ENCODE data around the gene POLR3GL. TPM values are rescaled to one million over a fixed set of nuclear protein-coding genes. Genes with fewer than 3 reads are reported as not detected.

The POLR3GL gene
- total RNA-seq, 1 donor from 2014 or later: 12.0 TPM

- Histone ChIP-seq H3F3A (ENCODE audit: low read depth) (peaks cover 8% of the 10 kb centered on the region), H3K36me3 (peaks cover 7% of the 10 kb centered on the region), H4K20me1 (ENCODE audit: low read depth) (peaks cover 17% of the 10 kb centered on the region), H3K27me3 (peaks cover 19% of the 10 kb centered on the region), H3K27ac (no peak overlapping the region), H3K79me2 (ENCODE audit: low read depth) (peaks cover 19% of the 10 kb centered on the region), H3K4me3 (no peak overlapping the region), H3K9ac (no peak overlapping the region), H2AFZ (replicated peaks) (peak overlapping the region; percentile 88), H3K9me3 (ENCODE audit: low read depth) (no peaks in the 10 kb centered on the region), H3K4me2 (peak overlapping the region; percentile 7), H3K4me1 (peaks cover 28% of the 10 kb centered on the region)
- Mint-ChIP-seq H3K27me3 (ENCODE audit: insufficient read depth, low read depth) (peaks cover 8% of the 10 kb centered on the region), H3K9me3 (peaks cover 2% of the 10 kb centered on the region), H3K4me1 (peaks cover 42% of the 10 kb centered on the region), H3K36me3 (peaks cover 18% of the 10 kb centered on the region), H3K27ac (peak overlapping the region; percentile 91), H3K4me3 (peak overlapping the region; percentile 25)
- DNase-seq (ENCODE audit: low spot score): no peak
- TF ChIP-seq, protein P1, sequence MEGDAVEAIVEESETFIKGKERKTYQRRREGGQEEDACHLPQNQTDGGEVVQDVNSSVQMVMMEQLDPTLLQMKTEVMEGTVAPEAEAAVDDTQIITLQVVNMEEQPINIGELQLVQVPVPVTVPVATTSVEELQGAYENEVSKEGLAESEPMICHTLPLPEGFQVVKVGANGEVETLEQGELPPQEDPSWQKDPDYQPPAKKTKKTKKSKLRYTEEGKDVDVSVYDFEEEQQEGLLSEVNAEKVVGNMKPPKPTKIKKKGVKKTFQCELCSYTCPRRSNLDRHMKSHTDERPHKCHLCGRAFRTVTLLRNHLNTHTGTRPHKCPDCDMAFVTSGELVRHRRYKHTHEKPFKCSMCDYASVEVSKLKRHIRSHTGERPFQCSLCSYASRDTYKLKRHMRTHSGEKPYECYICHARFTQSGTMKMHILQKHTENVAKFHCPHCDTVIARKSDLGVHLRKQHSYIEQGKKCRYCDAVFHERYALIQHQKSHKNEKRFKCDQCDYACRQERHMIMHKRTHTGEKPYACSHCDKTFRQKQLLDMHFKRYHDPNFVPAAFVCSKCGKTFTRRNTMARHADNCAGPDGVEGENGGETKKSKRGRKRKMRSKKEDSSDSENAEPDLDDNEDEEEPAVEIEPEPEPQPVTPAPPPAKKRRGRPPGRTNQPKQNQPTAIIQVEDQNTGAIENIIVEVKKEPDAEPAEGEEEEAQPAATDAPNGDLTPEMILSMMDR (IDR thresholded peaks at IDR 0.05): no peak
- TF ChIP-seq EZH2phosphoT487 (IDR thresholded peaks at IDR 0.05) (no peak), EZH2 (IDR thresholded peaks at IDR 0.05) (no peak)
These were observed 35.0 kb downstream of the POLR3GL start for GRCh38 chr1:145999321-146000024.

GRCh38 chr1:146001709-146002108, 37.2 kb downstream of the POLR3GL start:
- H3K27me3 ChIP-seq: peaks cover 6% of the 10 kb centered on the region
- no peak overlapping the region for H3K27ac Mint-ChIP-seq
- H3K9me3 ChIP-seq (ENCODE audit: low read depth): no peaks in the 10 kb centered on the region
- H3K4me3 Mint-ChIP-seq: no peak overlapping the region
- no peaks in the 10 kb centered on the region for H3K79me2 ChIP-seq (ENCODE audit: low read depth)
- no peak overlapping the region for H3K4me3 ChIP-seq
- TF ChIP-seq, protein P1 (IDR thresholded peaks at IDR 0.05): no peak
- no peak for TF ChIP-seq EZH2phosphoT487 (IDR thresholded peaks at IDR 0.05)
- no peak for TF ChIP-seq EZH2 (IDR thresholded peaks at IDR 0.05)
- H3F3A ChIP-seq (ENCODE audit: low read depth): peaks cover 8% of the 10 kb centered on the region
- no peak for DNase-seq (ENCODE audit: low spot score)
- no peaks in the 10 kb centered on the region for H4K20me1 ChIP-seq (ENCODE audit: low read depth)
- H2AFZ ChIP-seq (replicated peaks): no peak overlapping the region
- H3K4me1 ChIP-seq: peaks cover 21% of the 10 kb centered on the region
- H3K4me2 ChIP-seq: no peak overlapping the region
- H3K36me3 ChIP-seq: no peaks in the 10 kb centered on the region
- H3K4me1 Mint-ChIP-seq: peaks cover 32% of the 10 kb centered on the region
- peaks cover 5% of the 10 kb centered on the region for H3K27me3 Mint-ChIP-seq (ENCODE audit: insufficient read depth, low read depth)
- no peak overlapping the region for H3K27ac ChIP-seq
- H3K9me3 Mint-ChIP-seq: no peaks in the 10 kb centered on the region
- no peaks in the 10 kb centered on the region for H3K36me3 Mint-ChIP-seq
- no peak overlapping the region for H3K9ac ChIP-seq

DNA sequence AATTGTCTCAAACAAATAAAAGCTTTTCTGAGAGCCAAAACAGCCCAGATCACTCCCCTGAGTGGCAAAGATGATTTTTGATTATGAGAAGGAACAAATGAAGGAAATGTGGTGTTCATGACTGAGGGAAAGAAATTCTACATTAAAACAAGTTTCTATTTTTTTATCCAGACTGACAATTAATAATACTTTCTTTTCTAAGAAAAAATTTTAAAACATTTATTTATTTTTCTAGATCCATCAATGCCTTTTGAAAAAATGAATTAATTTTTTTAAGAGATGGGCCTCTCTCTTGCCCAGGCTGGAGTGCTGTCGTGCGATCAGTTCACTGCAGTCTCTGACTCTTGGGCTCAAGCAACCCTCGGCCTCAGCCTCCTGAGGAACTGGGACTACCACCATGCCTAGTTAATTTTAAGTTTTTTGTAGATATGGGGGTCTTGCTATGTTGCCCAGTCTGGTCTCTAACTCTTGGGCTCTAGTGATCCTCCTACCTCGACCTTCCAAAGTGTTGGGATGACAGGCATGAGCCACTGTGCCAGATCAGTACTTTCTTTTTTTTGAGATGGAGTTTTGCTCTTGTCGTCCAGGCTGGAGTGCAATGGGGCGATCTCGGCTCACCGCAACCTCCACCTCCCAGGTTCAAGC, 43.1 kb downstream of the POLR3GL start:
- no peaks in the 10 kb centered on the region for H3F3A ChIP-seq (ENCODE audit: low read depth)
- no peaks in the 10 kb centered on the region for H3K36me3 ChIP-seq
- no peak overlapping the region for H3K4me3 ChIP-seq
- H4K20me1 ChIP-seq (ENCODE audit: low read depth): no peaks in the 10 kb centered on the region
- no peaks in the 10 kb centered on the region for H3K9me3 Mint-ChIP-seq
- H3K4me1 ChIP-seq: no peaks in the 10 kb centered on the region
- H3K9me3 ChIP-seq (ENCODE audit: low read depth): no peaks in the 10 kb centered on the region
- TF ChIP-seq, protein P1 (IDR thresholded peaks at IDR 0.05): no peak
- TF ChIP-seq EZH2phosphoT487 (IDR thresholded peaks at IDR 0.05) (no peak), EZH2 (IDR thresholded peaks at IDR 0.05) (no peak)
- no peak overlapping the region for H3K27ac Mint-ChIP-seq
- H2AFZ ChIP-seq (replicated peaks): no peak overlapping the region
- H3K27ac ChIP-seq: no peak overlapping the region
- no peak overlapping the region for H3K4me2 ChIP-seq
- peaks cover 5% of the 10 kb centered on the region for H3K4me1 Mint-ChIP-seq
- peaks cover 3% of the 10 kb centered on the region for H3K27me3 Mint-ChIP-seq (ENCODE audit: insufficient read depth, low read depth)
- no peaks in the 10 kb centered on the region for H3K36me3 Mint-ChIP-seq
- DNase-seq (ENCODE audit: low spot score): no peak
- no peaks in the 10 kb centered on the region for H3K27me3 ChIP-seq
- no peak overlapping the region for H3K9ac ChIP-seq
- no peaks in the 10 kb centered on the region for H3K79me2 ChIP-seq (ENCODE audit: low read depth)
- H3K4me3 Mint-ChIP-seq: no peak overlapping the region

Data from neural progenitor cell (in vitro differentiated cells).